H1 (cell line): Measurements from ENCODE around the gene STAG2. TPM values are rescaled to one million over a fixed set of nuclear protein-coding genes. Genes with fewer than 3 reads are reported as not detected.

ENCODE experiments used
- CTCF ChIA-PET: fragments of 300-600 bp; sonication (Branson Sonifier 250); formaldehyde crosslinking; loops from one replicate; lab custom pipeline; 2021; ENCODE audit not compliant: partially characterized antibody; lab: Charles Lee
- POLR2A ChIA-PET: fragments of 300-600 bp; sonication (Branson Sonifier 250); formaldehyde crosslinking; loops from one replicate; lab custom pipeline; 2021; ENCODE audit warnings: inconsistent platforms; ENCODE audit not compliant: partially characterized antibody; lab: Charles Lee
- DNase-seq, 2 experiments: peaks; one replicate each; pipeline versions ENCODE4 v3.0.0 to v3.0.0-alpha.2; 2010 to 2022; ENCODE audit warnings: low spot score in 2 of 2, low read depth in 1 of 2, mixed read lengths in 1 of 2
- FAIRE-seq: peaks from 2 replicates; lab custom pipeline; 2011; peaks lifted over from hg19 to GRCh38; lab: Jason Lieb, UNC
- H2AFZ ChIP-seq: 2 replicates; pipeline ENCODE4 v1.8.1; 2012; ENCODE audit warnings: low read length, inconsistent platforms
- H2AK5ac ChIP-seq: 2 replicates; pipeline ENCODE4 v1.6.1; 2013; ENCODE audit warnings: low read depth, low read length
- H2BK120ac ChIP-seq: replicated peaks from 2 replicates; pipeline ENCODE3; 2013; ENCODE audit warnings: low read depth, low read length, inconsistent platforms
- H2BK12ac ChIP-seq: 2 replicates; pipeline ENCODE4 v1.6.1; 2013; ENCODE audit warnings: low read depth, low read length
- H2BK15ac ChIP-seq: 2 replicates; pipeline ENCODE4 v1.6.1; 2013; ENCODE audit warnings: low read length
- H2BK20ac ChIP-seq: 2 replicates; pipeline ENCODE4 v1.6.1; 2013; ENCODE audit warnings: low read length
- H2BK5ac ChIP-seq: 2 replicates; pipeline ENCODE4 v1.6.1; 2013; ENCODE audit warnings: low read depth, low read length
- H3K14ac ChIP-seq: 2 replicates; pipeline ENCODE4 v1.6.1; 2013; ENCODE audit warnings: inconsistent platforms; ENCODE audit not compliant: insufficient read length
- H3K18ac ChIP-seq: 2 replicates; pipeline ENCODE4 v1.6.1; 2013; ENCODE audit warnings: low read length; ENCODE audit errors: extremely low read depth
- H3K23ac ChIP-seq: 2 replicates; pipeline ENCODE4 v1.6.1; 2013; ENCODE audit warnings: inconsistent platforms; ENCODE audit not compliant: insufficient read length
- H3K23me2 ChIP-seq: 2 replicates; pipeline ENCODE4 v1.6.1; 2013; ENCODE audit warnings: low read depth, low read length
- H3K27ac ChIP-seq: 2 replicates; pipeline ENCODE4 v1.6.1; 2011; ENCODE audit warnings: low read depth, low read length, inconsistent platforms
- H3K27me3 ChIP-seq, 4 experiments: replicated peaks in 1 of 4; 1 replicate in 1 of 4; 2 replicates in 3 of 4; pipeline versions ENCODE4 v1.6.1 to v1.8.1; 2011 to 2013; ENCODE audit warnings: low read length in 3 of 4, mild to moderate bottlenecking in 3 of 4, inconsistent platforms in 2 of 4, mixed read lengths in 2 of 4, moderate library complexity in 1 of 4; ENCODE audit not compliant: control insufficient read depth in 3 of 4, insufficient read depth in 3 of 4; ENCODE audit errors: extremely low read depth in 1 of 4
- H3K36me3 ChIP-seq, 4 experiments: 2 replicates each; pipeline versions ENCODE4 v1.6.1 to v1.8.1; 2011 to 2013; ENCODE audit warnings: mild to moderate bottlenecking in 4 of 4, low read length in 3 of 4, moderate library complexity in 2 of 4, control low read depth in 1 of 4, inconsistent platforms in 1 of 4; ENCODE audit not compliant: insufficient read depth in 4 of 4, control insufficient read depth in 2 of 4
- H3K4ac ChIP-seq: replicated peaks from 2 replicates; pipeline ENCODE3; 2013; ENCODE audit warnings: low read length, low read depth, mixed read lengths, inconsistent platforms; ENCODE audit not compliant: insufficient read length
- H3K4me1 ChIP-seq, 4 experiments: replicated peaks in 1 of 4; 1 replicate in 1 of 4; 2 replicates in 3 of 4; pipeline versions ENCODE4 v1.6.1 to v1.8.1; 2011 to 2013; ENCODE audit warnings: low read length in 3 of 4, inconsistent platforms in 2 of 4, mixed read lengths in 1 of 4; ENCODE audit not compliant: insufficient read depth in 4 of 4, control insufficient read depth in 3 of 4
- H3K4me2 ChIP-seq, 2 experiments: 2 replicates each; pipeline versions ENCODE4 v1.6.1 to v1.8.1; 2011 to 2013; ENCODE audit warnings: low read depth in 2 of 2, low read length in 2 of 2, control low read depth in 1 of 2, inconsistent platforms in 1 of 2, mild to moderate bottlenecking in 1 of 2; ENCODE audit not compliant: insufficient read depth in 1 of 2
- H3K4me3 ChIP-seq, 4 experiments: fragments of 200-600, 300-600 bp in 1 of 4; sonication (generic), shearing (Covaris generic), sonication (Bioruptor Twin) in 1 of 4; 2 replicates each; pipeline versions ENCODE4 v1.5.1 to v1.8.1; 2011 to 2016; ENCODE audit warnings: low read length in 4 of 4, low read depth in 3 of 4, control low read depth in 2 of 4, inconsistent platforms in 2 of 4, mild to moderate bottlenecking in 2 of 4, mixed read lengths in 1 of 4, moderate library complexity in 1 of 4; ENCODE audit not compliant: insufficient read depth in 2 of 4; ENCODE audit errors: extremely low read depth in 1 of 4
- H3K56ac ChIP-seq: replicated peaks from 2 replicates; pipeline ENCODE3; 2013; ENCODE audit warnings: low read depth, mild to moderate bottlenecking, mixed read lengths, low read length, inconsistent platforms; ENCODE audit not compliant: insufficient read length
- H3K79me1 ChIP-seq: 2 replicates; pipeline ENCODE4 v1.6.1; 2013; ENCODE audit warnings: low read depth, low read length, control low read depth
- H3K79me2 ChIP-seq, 2 experiments: 2 replicates each; pipeline versions ENCODE4 v1.6.1 to v1.8.1; 2012 to 2013; ENCODE audit warnings: low read length in 2 of 2, mild to moderate bottlenecking in 2 of 2, inconsistent platforms in 1 of 2; ENCODE audit not compliant: insufficient read depth in 2 of 2, control insufficient read depth in 1 of 2
- H3K9ac ChIP-seq, 4 experiments: replicated peaks in 1 of 4; 1 replicate in 1 of 4; 2 replicates in 3 of 4; pipeline versions ENCODE4 v1.6.1 to v1.8.1; 2011 to 2013; ENCODE audit warnings: low read depth in 3 of 4, low read length in 3 of 4, control low read depth in 2 of 4, mild to moderate bottlenecking in 2 of 4, moderate library complexity in 2 of 4, inconsistent platforms in 1 of 4; ENCODE audit errors: extremely low read depth in 1 of 4
- H3K9me3 ChIP-seq, 2 experiments: 2 replicates each; pipeline versions ENCODE4 v1.6.1 to v1.8.1; 2012 to 2013; ENCODE audit warnings: mild to moderate bottlenecking in 2 of 2, moderate library complexity in 2 of 2, control low read depth in 1 of 2, inconsistent platforms in 1 of 2, low read depth in 1 of 2, low read length in 1 of 2, mixed read lengths in 1 of 2; ENCODE audit not compliant: insufficient read depth in 2 of 2
- H4K20me1 ChIP-seq, 2 experiments: replicated peaks in 1 of 2; 2 replicates each; pipeline versions ENCODE3 to v1.8.1; 2011 to 2013; ENCODE audit warnings: inconsistent platforms in 2 of 2, low read length in 2 of 2, mild to moderate bottlenecking in 1 of 2; ENCODE audit not compliant: insufficient read depth in 2 of 2, control insufficient read depth in 1 of 2
- H4K5ac ChIP-seq: 2 replicates; pipeline ENCODE4 v1.6.1; 2013; ENCODE audit warnings: low read length, low read depth, mixed read lengths, inconsistent platforms; ENCODE audit not compliant: insufficient read length
- H4K8ac ChIP-seq: 2 replicates; pipeline ENCODE4 v1.8.0; 2013; ENCODE audit warnings: mild to moderate bottlenecking, moderate library complexity, low read length, inconsistent platforms; ENCODE audit not compliant: insufficient read depth; ENCODE audit errors: extremely low read depth
- H4K91ac ChIP-seq: replicated peaks from 2 replicates; pipeline ENCODE3; 2013; ENCODE audit warnings: low read length, mixed read lengths, inconsistent platforms; ENCODE audit not compliant: insufficient read length
- JUN ChIP-seq: IDR thresholded peaks from 2 replicates; pipeline ENCODE4 v1.6.1; 2011; ENCODE audit warnings: low read depth, mild to moderate bottlenecking, improper control_type of control experiment, low read length
- WGBS, 2 experiments: shearing (Covaris generic) in 1 of 2; methylation state at CpG; one replicate each; pipeline versions ENCODE4 v1.1.6 to v1.1.7; 2013 to 2015; ENCODE audit warnings: low lambda C conversion rate in 2 of 2, mixed read lengths in 2 of 2, inconsistent platforms in 1 of 2, low coverage in 1 of 2, missing lambda C conversion rate in 1 of 2; ENCODE audit not compliant: insufficient replicate concordance in 2 of 2, insufficient coverage in 1 of 2, insufficient read length in 1 of 2; ENCODE audit errors: extremely low coverage in 1 of 2, missing lambda C conversion rate in 1 of 2; 5-methylcytosine and 5-hydroxymethylcytosine counted together
- polyA plus RNA-seq, 7 experiments: library from polyadenylated mRNA; depleted of rRNA in 3 of 7; stranded (reverse) in 5 of 7; unstranded in 2 of 7; fragments of >200 nt in 5 of 7; fragments of 200-250 nt in 2 of 7; gene quantifications; 1 replicate in 5 of 7; 2 replicates in 1 of 7; 4 replicates in 1 of 7; pipeline versions ENCODE4 v1.2.1 to v1.2.3, GENCODE V29; 2011 to 2013; ENCODE audit warnings: missing spikeins in 2 of 7, mixed read lengths in 2 of 7
- total RNA-seq: library from RNA; stranded (reverse); fragmentation: NEBNext Ultra II Directional; extraction: Animal tissue kit (Norgen Biotek cat#: 25700); gene quantifications from 2 replicates; pipeline ENCODE4 v1.2.1, GENCODE V29; 2021

Gene STAG2
- total and polyA plus RNA-seq, 2 of the 8 experiments (the other 6 are each of a cell fraction or from before 2014, with no cell fraction given): 20.3 to 94.9 TPM

- FAIRE-seq: no peak
- 93% methylated on average over 5 of the region's 6 CpGs; no CpG with 5 or more reads in 1 of the 2 experiments for WGBS, 2 experiments
- no peak overlapping the region for H2AFZ ChIP-seq
These were observed 13.7 kb downstream of the STAG2 start for GRCh38 chrX:123975180-123975579.

More at GRCh38 chrX:123975180-123975579, 13.7 kb downstream of the STAG2 start:
- H3K27ac ChIP-seq: no peak overlapping the region
- H2AK5ac ChIP-seq: no peak overlapping the region
- no peak overlapping the region for H3K18ac ChIP-seq
- no peak overlapping the region for H3K4me3 ChIP-seq
- H3K4me1 ChIP-seq: no peaks in the 10 kb centered on the region
- no peak overlapping the region for H3K23ac ChIP-seq
- H3K4me2 ChIP-seq: no peak overlapping the region
- no peak overlapping the region for H2BK12ac ChIP-seq
- H4K5ac ChIP-seq: no peak overlapping the region
- H3K56ac ChIP-seq: no peak overlapping the region
- no peak overlapping the region for H2BK15ac ChIP-seq
- H3K79me1 ChIP-seq: no peaks in the 10 kb centered on the region
- no peaks in the 10 kb centered on the region for H3K27me3 ChIP-seq
- POLR2A ChIA-PET: no interaction called here
- CTCF ChIA-PET: interaction anchor here (0.7 kb wide), 1 partner anchor 142 kb away, joined by 3 read pairs; no protein-coding TSS in a partner anchor
- DNase-seq: no peak
- H3K14ac ChIP-seq: no peak overlapping the region
- H2BK120ac ChIP-seq: no peak overlapping the region
- H3K23me2 ChIP-seq: no peaks in the 10 kb centered on the region
- H3K4ac ChIP-seq: no peak overlapping the region
- H3K79me2 ChIP-seq: peaks cover 2 to 94% of the 10 kb centered on the region in 2 experiments; a peak in 3 of 4 replicates
- no peaks in the 10 kb centered on the region for H3K9me3 ChIP-seq
- no peak overlapping the region for H4K91ac ChIP-seq
- H2BK20ac ChIP-seq: no peak overlapping the region
- no peak overlapping the region for H2BK5ac ChIP-seq
- no peaks in the 10 kb centered on the region for H3K36me3 ChIP-seq
- peaks cover 7 to 8% of the 10 kb centered on the region in 2 experiments for H4K20me1 ChIP-seq
- no peak overlapping the region for H4K8ac ChIP-seq
- H3K9ac ChIP-seq: no peak overlapping the region
- no peak for TF ChIP-seq JUN
- TF ChIP-seq, all 59 proteins: peak for 0
